PC-9 (cell line): ENCODE results near the gene SPATA25. TPM values are rescaled to one million over a fixed set of nuclear protein-coding genes. Genes with fewer than 3 reads are reported as not detected.

Experiments
- BruUV-seq: library from RNA; stranded (reverse); fragments of 400-500 nt; replicated peaks from 2 replicates; lab custom pipeline; 2021; lab: Mats Ljungman, UMichigan
- CTCF ChIA-PET: fragments of 300-600 bp; sonication (Branson Sonifier 250); formaldehyde crosslinking; loops from one replicate; lab custom pipeline; 2022; ENCODE audit warnings: antibody characterized with exemption; lab: Charles Lee
- POLR2A ChIA-PET: fragments of 300-600 bp; sonication (Branson Sonifier 250); formaldehyde crosslinking; loops from one replicate; lab custom pipeline; 2022; ENCODE audit warnings: antibody characterized with exemption; ENCODE audit not compliant: unreplicated experiment; lab: Charles Lee
- DNase-seq, 2 experiments: peaks; one replicate each; pipeline versions ENCODE4 v3.0.0 to v3.0.0-alpha.2; 2015 to 2022; ENCODE audit warnings: mixed read lengths in 1 of 2
- H2AFZ ChIP-seq: fragments of 200-600 bp; sonication (generic); 2 replicates; pipeline ENCODE4 v1.8.1; 2017; ENCODE audit warnings: antibody characterized with exemption
- H3F3A ChIP-seq: fragments of 200-600 bp; sonication (generic); 2 replicates; pipeline ENCODE4 v1.8.1; 2017; ENCODE audit warnings: antibody characterized with exemption, mild to moderate bottlenecking, low read depth; ENCODE audit not compliant: insufficient read depth
- H3K27ac ChIP-seq: fragments of 200-600 bp; sonication (generic); 2 replicates; pipeline ENCODE4 v1.6.1; 2016; ENCODE audit warnings: mixed run types
- H3K27me3 ChIP-seq: fragments of 200-600 bp; sonication (generic); 2 replicates; pipeline ENCODE4 v1.6.1; 2016; ENCODE audit warnings: low read depth, mixed run types; ENCODE audit not compliant: insufficient read depth
- H3K36me3 ChIP-seq: fragments of 200-600 bp; sonication (generic); 2 replicates; pipeline ENCODE4 v1.6.1; 2016; ENCODE audit warnings: low read depth, mixed run types
- H3K4me1 ChIP-seq: fragments of 200-600 bp; sonication (generic); replicated peaks from 2 replicates; pipeline ENCODE4 v1.6.1; 2016; ENCODE audit warnings: mixed run types; ENCODE audit not compliant: insufficient read depth
- H3K4me2 ChIP-seq: fragments of 200-600 bp; sonication (generic); 2 replicates; pipeline ENCODE4 v1.6.1; 2017; ENCODE audit warnings: mixed run types
- H3K4me3 ChIP-seq: fragments of 200-600 bp; sonication (generic); 2 replicates; pipeline ENCODE4 v1.6.1; 2016; ENCODE audit warnings: mixed run types
- H3K79me2 ChIP-seq: fragments of 200-600 bp; sonication (generic); 2 replicates; pipeline ENCODE4 v1.6.1; 2017; ENCODE audit warnings: low read depth, mixed run types
- H3K9me2 ChIP-seq: fragments of 200-600 bp; sonication (generic); 2 replicates; pipeline ENCODE4 v1.8.1; 2017; ENCODE audit warnings: mild to moderate bottlenecking; ENCODE audit not compliant: insufficient read depth
- H3K9me3 ChIP-seq: fragments of 200-600 bp; sonication (generic); 2 replicates; pipeline ENCODE4 v1.8.1; 2016; ENCODE audit warnings: low read depth; ENCODE audit not compliant: insufficient read depth
- H4K20me1 ChIP-seq: fragments of 200-600 bp; sonication (generic); 2 replicates; pipeline ENCODE4 v1.8.1; 2017; ENCODE audit not compliant: insufficient read depth
- EZH2 ChIP-seq: fragments of 200-600 bp; sonication (generic); IDR thresholded peaks from 2 replicates; pipeline ENCODE4 v1.8.0; 2017; ENCODE audit warnings: antibody characterized with exemption, low read depth
- intact Hi-C: fragments of 100-400 bp; cut with micrococcal nuclease; formaldehyde crosslinking; loops from one replicate; pipeline ENCODE4 v1.10.0; 2022; ENCODE audit not compliant: unreplicated experiment
- total RNA-seq: library from RNA; stranded (reverse); gene quantifications from 2 replicates; pipeline ENCODE4 v1.2.3, GENCODE V29; 2021
- TF ChIP-seq, protein P1 (sequence below): fragments of 200-600 bp; sonication (generic); conservative IDR thresholded peaks from 2 replicates; pipeline ENCODE4 v1.6.1; 2017; ENCODE audit warnings: mixed run types, antibody characterized with exemption, mild to moderate bottlenecking, moderate library complexity

Gene SPATA25
- total RNA-seq, 1 experiment from 2014 or later: 5.2 TPM

DNA sequence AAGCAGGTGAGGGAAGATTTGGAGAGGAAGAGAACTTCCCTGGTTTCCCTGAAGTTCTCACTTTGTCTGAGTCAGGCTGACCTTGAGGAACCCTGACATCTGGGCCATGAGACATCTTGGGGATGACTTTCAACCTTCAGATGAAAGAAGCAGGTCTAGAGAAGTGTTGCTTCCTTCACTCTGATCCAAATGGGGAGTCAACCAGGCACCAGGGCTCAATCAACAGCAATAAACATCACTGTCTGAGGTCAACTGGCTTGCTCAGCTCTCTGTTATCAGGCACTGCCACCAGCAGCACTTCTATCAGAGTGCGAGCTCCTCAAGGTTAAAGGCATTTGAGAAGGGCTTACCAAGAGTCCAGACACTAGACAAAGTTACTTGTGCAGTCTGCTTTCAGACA lies 36.5 kb downstream of the SPATA25 start:
- Histone ChIP-seq H3K4me3 (no peak overlapping the region), H3K79me2 (peaks cover 13% of the 10 kb centered on the region), H2AFZ (no peak overlapping the region), H3K4me1 (peaks cover 5% of the 10 kb centered on the region), H3K27me3 (no peaks in the 10 kb centered on the region), H3K36me3 (no peaks in the 10 kb centered on the region), H3K9me3 (no peaks in the 10 kb centered on the region), H3K9me2 (no peaks in the 10 kb centered on the region), H3K27ac (no peak overlapping the region), H3K4me2 (no peak overlapping the region), H4K20me1 (no peaks in the 10 kb centered on the region), H3F3A (no peaks in the 10 kb centered on the region)
- ChIA-PET POLR2A (no interaction called here), CTCF (no interaction called here)
- no peak for TF ChIP-seq EZH2
- TF ChIP-seq, protein P1, sequence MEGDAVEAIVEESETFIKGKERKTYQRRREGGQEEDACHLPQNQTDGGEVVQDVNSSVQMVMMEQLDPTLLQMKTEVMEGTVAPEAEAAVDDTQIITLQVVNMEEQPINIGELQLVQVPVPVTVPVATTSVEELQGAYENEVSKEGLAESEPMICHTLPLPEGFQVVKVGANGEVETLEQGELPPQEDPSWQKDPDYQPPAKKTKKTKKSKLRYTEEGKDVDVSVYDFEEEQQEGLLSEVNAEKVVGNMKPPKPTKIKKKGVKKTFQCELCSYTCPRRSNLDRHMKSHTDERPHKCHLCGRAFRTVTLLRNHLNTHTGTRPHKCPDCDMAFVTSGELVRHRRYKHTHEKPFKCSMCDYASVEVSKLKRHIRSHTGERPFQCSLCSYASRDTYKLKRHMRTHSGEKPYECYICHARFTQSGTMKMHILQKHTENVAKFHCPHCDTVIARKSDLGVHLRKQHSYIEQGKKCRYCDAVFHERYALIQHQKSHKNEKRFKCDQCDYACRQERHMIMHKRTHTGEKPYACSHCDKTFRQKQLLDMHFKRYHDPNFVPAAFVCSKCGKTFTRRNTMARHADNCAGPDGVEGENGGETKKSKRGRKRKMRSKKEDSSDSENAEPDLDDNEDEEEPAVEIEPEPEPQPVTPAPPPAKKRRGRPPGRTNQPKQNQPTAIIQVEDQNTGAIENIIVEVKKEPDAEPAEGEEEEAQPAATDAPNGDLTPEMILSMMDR: no peak
- DNase-seq: no peak
- no TSS peak for BruUV-seq
- intact Hi-C loops: no loop called here

DNA sequence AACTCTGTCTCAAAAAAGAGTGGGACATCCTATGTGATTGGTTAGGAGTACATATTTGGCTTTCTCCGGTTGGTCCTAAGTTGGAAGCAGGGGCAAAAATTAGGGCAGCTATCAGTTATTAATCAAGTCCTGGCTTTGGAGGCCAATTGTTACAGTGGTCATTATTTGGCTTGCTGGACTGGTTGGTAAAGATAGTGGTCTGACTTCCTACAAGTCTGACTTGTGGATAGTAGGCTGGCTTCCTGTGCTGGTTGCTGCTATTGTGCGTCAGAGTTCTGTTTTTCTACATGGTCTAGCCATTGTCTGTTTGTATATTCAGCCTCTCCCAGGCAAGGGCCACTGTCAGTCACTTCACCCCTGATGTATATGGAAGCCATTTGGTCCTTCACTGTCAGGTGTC lies 37.2 kb downstream of the SPATA25 start:
- POLR2A ChIA-PET: interaction anchor here (0.6 kb wide), 1 partner anchor 27 kb away, joined by 4 read pairs; no protein-coding TSS in a partner anchor
- BruUV-seq: no TSS peak

DNA sequence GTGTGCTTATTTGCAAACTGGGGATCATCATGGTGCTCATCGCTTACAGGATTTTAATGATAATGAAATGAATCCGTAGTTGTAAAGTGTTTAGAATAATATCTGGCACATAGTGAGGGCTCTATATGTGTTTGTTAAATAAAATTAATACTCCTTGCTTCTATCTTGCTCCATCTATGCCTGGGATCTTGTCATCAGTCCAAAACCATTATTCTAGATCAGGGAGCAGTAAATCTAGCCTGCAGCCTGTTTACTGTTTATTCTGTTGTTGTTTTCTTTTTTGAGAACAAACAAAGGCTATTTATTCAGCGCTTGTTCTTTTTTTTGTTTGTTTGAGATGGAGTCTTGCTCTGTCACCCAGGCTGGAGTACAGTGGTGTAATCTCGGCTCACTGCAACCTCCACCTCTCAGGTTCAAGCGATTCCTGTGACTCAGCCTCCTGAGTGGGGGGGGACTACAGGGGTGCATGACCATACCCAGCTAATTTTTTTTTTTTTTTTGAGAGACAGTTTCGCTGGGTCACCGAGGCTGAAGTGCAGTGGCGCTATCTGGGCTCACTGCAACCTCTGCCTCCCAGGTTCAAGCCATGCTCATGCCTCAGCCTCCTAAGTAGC lies 38.3 kb downstream of the SPATA25 start:
- H3F3A ChIP-seq: no peaks in the 10 kb centered on the region
- POLR2A ChIA-PET: interaction anchor here (0.7 kb wide), 1 partner anchor 1507 kb away, joined by 4 read pairs; no protein-coding TSS in a partner anchor
- H3K4me1 ChIP-seq: no peaks in the 10 kb centered on the region
- intact Hi-C loops: no loop called here
- 0 out of 2 replicates have a peak, but pooled peaks cover 7% of the 10 kb centered on the region for H3K36me3 ChIP-seq
- H3K27ac ChIP-seq: no peak overlapping the region
- no peaks in the 10 kb centered on the region for H3K9me3 ChIP-seq
- H3K27me3 ChIP-seq: no peaks in the 10 kb centered on the region
- no peak overlapping the region for H3K4me2 ChIP-seq
- no peak for DNase-seq
- CTCF ChIA-PET: no interaction called here
- no peaks in the 10 kb centered on the region for H3K9me2 ChIP-seq
- no peak overlapping the region for H2AFZ ChIP-seq
- no peak for TF ChIP-seq EZH2
- TF ChIP-seq, protein P1: no peak
- H3K79me2 ChIP-seq: no peaks in the 10 kb centered on the region
- BruUV-seq: no TSS peak
- no peak overlapping the region for H3K4me3 ChIP-seq
- H4K20me1 ChIP-seq: no peaks in the 10 kb centered on the region

More for the DNA sequence above, 37.2 kb downstream of the SPATA25 start:
- DNase-seq: no peak
- no peak overlapping the region for H3K27ac ChIP-seq
- H3K9me2 ChIP-seq: no peaks in the 10 kb centered on the region
- no peaks in the 10 kb centered on the region for H3F3A ChIP-seq
- H3K4me3 ChIP-seq: no peak overlapping the region
- no peaks in the 10 kb centered on the region for H3K9me3 ChIP-seq
- H3K4me2 ChIP-seq: no peak overlapping the region
- intact Hi-C loops: no loop called here
- H3K27me3 ChIP-seq: no peaks in the 10 kb centered on the region
- H3K79me2 ChIP-seq: peaks cover 6% of the 10 kb centered on the region; the same call in 1 of the 2 replicates
- H2AFZ ChIP-seq: no peak overlapping the region
- no peaks in the 10 kb centered on the region for H3K36me3 ChIP-seq
- CTCF ChIA-PET: no interaction called here
- no peak for TF ChIP-seq EZH2
- TF ChIP-seq, protein P1: no peak
- no peaks in the 10 kb centered on the region for H4K20me1 ChIP-seq
- H3K4me1 ChIP-seq: no peaks in the 10 kb centered on the region
